Astrocyte (in vitro differentiated cells and primary cell): ENCODE results near the gene MAN1A1. TPM values are rescaled to one million over a fixed set of nuclear protein-coding genes. Genes with fewer than 3 reads are reported as not detected.

Experiments
- DNase-seq: peaks from one replicate; pipeline ENCODE4 v3.0.0-alpha.2; 2010; ENCODE audit warnings: low read depth
- FAIRE-seq: peaks from 2 replicates; lab custom pipeline; 2011; peaks lifted over from hg19 to GRCh38; lab: Jason Lieb, UNC
- H2AFZ ChIP-seq: 2 replicates; pipeline ENCODE4 v1.6.0; 2012; ENCODE audit warnings: low read depth, low read length, inconsistent platforms
- H3K27ac ChIP-seq: 2 replicates; pipeline ENCODE4 v1.5.1; 2011; ENCODE audit warnings: low read depth, low read length, inconsistent platforms
- H3K27me3 ChIP-seq: 2 replicates; pipeline ENCODE4 v1.6.0; 2011; ENCODE audit warnings: low read length, inconsistent platforms; ENCODE audit not compliant: insufficient read depth
- H3K36me3 ChIP-seq: 2 replicates; pipeline ENCODE4 v1.5.1; 2011; ENCODE audit warnings: low read length, inconsistent platforms; ENCODE audit not compliant: insufficient read depth
- H3K4me1 ChIP-seq: 2 replicates; pipeline ENCODE4 v1.5.1; 2011; ENCODE audit warnings: low read length, inconsistent platforms; ENCODE audit not compliant: insufficient read depth
- H3K4me2 ChIP-seq: 2 replicates; pipeline ENCODE4 v1.6.0; 2012; ENCODE audit warnings: low read length, inconsistent platforms
- H3K4me3 ChIP-seq: 2 replicates; pipeline ENCODE4 v1.5.1; 2011; ENCODE audit warnings: low read depth, mild to moderate bottlenecking, low read length, inconsistent platforms; ENCODE audit not compliant: insufficient read depth
- H3K79me2 ChIP-seq: 2 replicates; pipeline ENCODE4 v1.6.0; 2012; ENCODE audit warnings: mild to moderate bottlenecking, low read length, inconsistent platforms; ENCODE audit not compliant: insufficient read depth
- H3K9ac ChIP-seq: 2 replicates; pipeline ENCODE4 v1.6.0; 2012; ENCODE audit warnings: mild to moderate bottlenecking, low read length, inconsistent platforms
- H3K9me3 ChIP-seq: 2 replicates; pipeline ENCODE4 v1.5.1; 2012; ENCODE audit warnings: low read depth, mild to moderate bottlenecking, low read length, inconsistent platforms; ENCODE audit not compliant: insufficient read depth
- H4K20me1 ChIP-seq: 2 replicates; pipeline ENCODE4 v1.6.0; 2012; ENCODE audit warnings: low read length, inconsistent platforms; ENCODE audit not compliant: insufficient read depth
- H3K27ac Mint-ChIP-seq: one replicate; pipeline ENCODE4 v1.8.0; 2021; ENCODE audit warnings: mild to moderate bottlenecking, mixed read lengths; ENCODE audit not compliant: unreplicated experiment
- H3K27me3 Mint-ChIP-seq: one replicate; pipeline ENCODE4 v1.8.0; 2021; ENCODE audit warnings: low read depth, mixed read lengths; ENCODE audit not compliant: unreplicated experiment
- H3K36me3 Mint-ChIP-seq: one replicate; pipeline ENCODE4 v1.8.0; 2021; ENCODE audit warnings: low read depth, mixed read lengths; ENCODE audit not compliant: unreplicated experiment
- H3K4me1 Mint-ChIP-seq: one replicate; pipeline ENCODE4 v1.8.0; 2021; ENCODE audit warnings: low read depth, mixed read lengths; ENCODE audit not compliant: unreplicated experiment
- H3K4me3 Mint-ChIP-seq: one replicate; pipeline ENCODE4 v1.8.0; 2021; ENCODE audit warnings: mild to moderate bottlenecking, moderate library complexity, mixed read lengths; ENCODE audit not compliant: unreplicated experiment
- H3K9me3 Mint-ChIP-seq: one replicate; pipeline ENCODE4 v1.8.0; 2021; ENCODE audit warnings: mild to moderate bottlenecking, mixed read lengths; ENCODE audit not compliant: unreplicated experiment
- CTCF ChIP-seq: IDR thresholded peaks from 2 replicates; pipeline ENCODE4 v1.5.1; 2011; ENCODE audit warnings: low read depth, mild to moderate bottlenecking, inconsistent platforms, low read length, moderate library complexity; ENCODE audit not compliant: insufficient read depth
- EZH2 ChIP-seq: IDR thresholded peaks from 2 replicates; pipeline ENCODE4 v1.6.1; 2012; ENCODE audit warnings: mild to moderate bottlenecking, low read length, inconsistent platforms; ENCODE audit not compliant: insufficient read depth
- total RNA-seq: library from RNA; stranded (reverse); gene quantifications from 2 replicates; pipeline ENCODE4 v1.2.1, GENCODE V29; 2021

The MAN1A1 gene
- total RNA-seq, 1 donor from 2014 or later, result 11.7 TPM

- H3K27ac Mint-ChIP-seq, result no peak overlapping the region
- no peaks in the 10 kb centered on the region for H3K36me3 ChIP-seq
- no peak overlapping the region for H3K4me3 ChIP-seq
- H3K27me3 Mint-ChIP-seq, result no peaks in the 10 kb centered on the region
- peaks cover 1% of the 10 kb centered on the region for H3K9me3 Mint-ChIP-seq
- H3K4me1 Mint-ChIP-seq, result no peaks in the 10 kb centered on the region
- H4K20me1 ChIP-seq, result no peaks in the 10 kb centered on the region
- no peaks in the 10 kb centered on the region for H3K79me2 ChIP-seq
- no peaks in the 10 kb centered on the region for H3K27me3 ChIP-seq
- no peak for DNase-seq
- H3K9me3 ChIP-seq, result no peaks in the 10 kb centered on the region
- H3K36me3 Mint-ChIP-seq, result peaks cover 8% of the 10 kb centered on the region
- no peaks in the 10 kb centered on the region for H3K4me1 ChIP-seq
- no peak overlapping the region for H3K4me2 ChIP-seq
- no peak overlapping the region for H3K9ac ChIP-seq
- H3K4me3 Mint-ChIP-seq, result no peak overlapping the region
- FAIRE-seq, result no peak
- no peak overlapping the region for H2AFZ ChIP-seq
- no peak overlapping the region for H3K27ac ChIP-seq
- TF ChIP-seq EZH2, result no peak
- no peak for TF ChIP-seq CTCF
These were observed 142.2 kb downstream of the MAN1A1 start for GRCh38 chr6:119207327-119207726.

GRCh38 chr6:119205911-119206618 is 143.5 kb downstream of the MAN1A1 start:
- H3K9me3 Mint-ChIP-seq, result peaks cover 1% of the 10 kb centered on the region
- H3K4me3 Mint-ChIP-seq, result no peak overlapping the region
- H3K4me1 Mint-ChIP-seq, result no peaks in the 10 kb centered on the region
- Histone ChIP-seq H3K79me2 (no peaks in the 10 kb centered on the region), H3K27ac (no peak overlapping the region), H3K4me1 (no peaks in the 10 kb centered on the region), H3K9me3 (no peaks in the 10 kb centered on the region), H3K27me3 (no peaks in the 10 kb centered on the region), H2AFZ (no peak overlapping the region), H3K36me3 (no peaks in the 10 kb centered on the region), H3K4me3 (no peak overlapping the region), H3K4me2 (no peak overlapping the region), H3K9ac (no peak overlapping the region), H4K20me1 (no peaks in the 10 kb centered on the region)
- no peak overlapping the region for H3K27ac Mint-ChIP-seq
- H3K27me3 Mint-ChIP-seq, result no peaks in the 10 kb centered on the region
- FAIRE-seq (no peak), DNase-seq (no peak)
- no peak for TF ChIP-seq EZH2
- no peak for TF ChIP-seq CTCF
- H3K36me3 Mint-ChIP-seq, result peaks cover 8% of the 10 kb centered on the region

GRCh38 chr6:119204719-119205118 is 144.8 kb downstream of the MAN1A1 start:
- H3K36me3 ChIP-seq, result no peaks in the 10 kb centered on the region

More at GRCh38 chr6:119204719-119205118, 144.8 kb downstream of the MAN1A1 start:
- no peak overlapping the region for H2AFZ ChIP-seq
- no peak overlapping the region for H3K27ac Mint-ChIP-seq
- H3K79me2 ChIP-seq, result no peaks in the 10 kb centered on the region
- no peak overlapping the region for H3K4me2 ChIP-seq
- H3K27me3 ChIP-seq, result no peaks in the 10 kb centered on the region
- H3K4me3 Mint-ChIP-seq, result no peak overlapping the region
- peaks cover 1% of the 10 kb centered on the region for H3K9me3 Mint-ChIP-seq
- H3K4me3 ChIP-seq, result no peak overlapping the region
- peaks cover 8% of the 10 kb centered on the region for H3K36me3 Mint-ChIP-seq
- TF ChIP-seq EZH2 (no peak), CTCF (no peak)
- no peaks in the 10 kb centered on the region for H3K9me3 ChIP-seq
- H3K9ac ChIP-seq, result no peak overlapping the region
- H4K20me1 ChIP-seq, result no peaks in the 10 kb centered on the region
- no peak for FAIRE-seq
- H3K4me1 ChIP-seq, result no peaks in the 10 kb centered on the region
- H3K27me3 Mint-ChIP-seq, result no peaks in the 10 kb centered on the region
- peaks cover 4% of the 10 kb centered on the region for H3K4me1 Mint-ChIP-seq
- no peak for DNase-seq
- no peak overlapping the region for H3K27ac ChIP-seq
